ENCODE data around the gene KCNK4.

DNA sequence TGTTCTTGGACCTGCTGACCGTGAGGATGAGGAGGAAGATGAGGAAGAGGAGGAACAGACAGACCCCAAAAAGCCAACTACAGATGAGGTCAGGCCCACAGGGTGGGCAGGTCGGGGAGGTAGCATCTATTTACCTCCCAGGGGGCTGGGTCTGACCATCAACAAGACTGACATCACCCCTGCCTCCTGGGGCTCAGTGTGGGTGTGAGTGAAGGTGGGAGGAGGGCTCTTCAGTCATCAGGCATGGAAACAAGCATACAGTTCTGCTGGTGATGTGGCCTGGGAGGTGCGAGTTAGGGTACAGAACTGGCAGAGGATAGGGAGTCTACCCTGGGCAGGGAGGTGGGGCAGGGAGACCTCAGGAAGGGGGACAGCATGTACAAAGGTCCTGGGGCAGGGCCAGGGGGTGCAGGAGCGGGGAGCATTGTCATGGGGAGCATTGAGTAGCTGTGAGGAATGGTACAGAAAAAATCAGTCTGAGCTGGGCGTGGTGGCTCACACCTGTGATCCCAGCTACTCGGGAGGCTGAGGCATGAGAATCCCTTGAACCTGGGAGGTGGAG is 30.9 kb upstream of the KCNK4 start:
- TF ChIP-seq, protein P1, sequence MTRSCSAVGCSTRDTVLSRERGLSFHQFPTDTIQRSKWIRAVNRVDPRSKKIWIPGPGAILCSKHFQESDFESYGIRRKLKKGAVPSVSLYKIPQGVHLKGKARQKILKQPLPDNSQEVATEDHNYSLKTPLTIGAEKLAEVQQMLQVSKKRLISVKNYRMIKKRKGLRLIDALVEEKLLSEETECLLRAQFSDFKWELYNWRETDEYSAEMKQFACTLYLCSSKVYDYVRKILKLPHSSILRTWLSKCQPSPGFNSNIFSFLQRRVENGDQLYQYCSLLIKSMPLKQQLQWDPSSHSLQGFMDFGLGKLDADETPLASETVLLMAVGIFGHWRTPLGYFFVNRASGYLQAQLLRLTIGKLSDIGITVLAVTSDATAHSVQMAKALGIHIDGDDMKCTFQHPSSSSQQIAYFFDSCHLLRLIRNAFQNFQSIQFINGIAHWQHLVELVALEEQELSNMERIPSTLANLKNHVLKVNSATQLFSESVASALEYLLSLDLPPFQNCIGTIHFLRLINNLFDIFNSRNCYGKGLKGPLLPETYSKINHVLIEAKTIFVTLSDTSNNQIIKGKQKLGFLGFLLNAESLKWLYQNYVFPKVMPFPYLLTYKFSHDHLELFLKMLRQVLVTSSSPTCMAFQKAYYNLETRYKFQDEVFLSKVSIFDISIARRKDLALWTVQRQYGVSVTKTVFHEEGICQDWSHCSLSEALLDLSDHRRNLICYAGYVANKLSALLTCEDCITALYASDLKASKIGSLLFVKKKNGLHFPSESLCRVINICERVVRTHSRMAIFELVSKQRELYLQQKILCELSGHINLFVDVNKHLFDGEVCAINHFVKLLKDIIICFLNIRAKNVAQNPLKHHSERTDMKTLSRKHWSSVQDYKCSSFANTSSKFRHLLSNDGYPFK (CRISPR knock-in tag; IDR thresholded peaks at IDR 0.05; ENCODE audit: borderline replicate concordance): no peak
- TF ChIP-seq, protein P2, sequence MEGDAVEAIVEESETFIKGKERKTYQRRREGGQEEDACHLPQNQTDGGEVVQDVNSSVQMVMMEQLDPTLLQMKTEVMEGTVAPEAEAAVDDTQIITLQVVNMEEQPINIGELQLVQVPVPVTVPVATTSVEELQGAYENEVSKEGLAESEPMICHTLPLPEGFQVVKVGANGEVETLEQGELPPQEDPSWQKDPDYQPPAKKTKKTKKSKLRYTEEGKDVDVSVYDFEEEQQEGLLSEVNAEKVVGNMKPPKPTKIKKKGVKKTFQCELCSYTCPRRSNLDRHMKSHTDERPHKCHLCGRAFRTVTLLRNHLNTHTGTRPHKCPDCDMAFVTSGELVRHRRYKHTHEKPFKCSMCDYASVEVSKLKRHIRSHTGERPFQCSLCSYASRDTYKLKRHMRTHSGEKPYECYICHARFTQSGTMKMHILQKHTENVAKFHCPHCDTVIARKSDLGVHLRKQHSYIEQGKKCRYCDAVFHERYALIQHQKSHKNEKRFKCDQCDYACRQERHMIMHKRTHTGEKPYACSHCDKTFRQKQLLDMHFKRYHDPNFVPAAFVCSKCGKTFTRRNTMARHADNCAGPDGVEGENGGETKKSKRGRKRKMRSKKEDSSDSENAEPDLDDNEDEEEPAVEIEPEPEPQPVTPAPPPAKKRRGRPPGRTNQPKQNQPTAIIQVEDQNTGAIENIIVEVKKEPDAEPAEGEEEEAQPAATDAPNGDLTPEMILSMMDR (CRISPR knock-in tag; IDR thresholded peaks at IDR 0.05): no peak
- TF ChIP-seq SUZ12 (IDR thresholded peaks at IDR 0.05; ENCODE audit: low read depth, low read length) (no peak), NKX3-1 (CRISPR knock-in tag; IDR thresholded peaks at IDR 0.05) (no peak)
- TF ChIP-seq, protein P3, sequence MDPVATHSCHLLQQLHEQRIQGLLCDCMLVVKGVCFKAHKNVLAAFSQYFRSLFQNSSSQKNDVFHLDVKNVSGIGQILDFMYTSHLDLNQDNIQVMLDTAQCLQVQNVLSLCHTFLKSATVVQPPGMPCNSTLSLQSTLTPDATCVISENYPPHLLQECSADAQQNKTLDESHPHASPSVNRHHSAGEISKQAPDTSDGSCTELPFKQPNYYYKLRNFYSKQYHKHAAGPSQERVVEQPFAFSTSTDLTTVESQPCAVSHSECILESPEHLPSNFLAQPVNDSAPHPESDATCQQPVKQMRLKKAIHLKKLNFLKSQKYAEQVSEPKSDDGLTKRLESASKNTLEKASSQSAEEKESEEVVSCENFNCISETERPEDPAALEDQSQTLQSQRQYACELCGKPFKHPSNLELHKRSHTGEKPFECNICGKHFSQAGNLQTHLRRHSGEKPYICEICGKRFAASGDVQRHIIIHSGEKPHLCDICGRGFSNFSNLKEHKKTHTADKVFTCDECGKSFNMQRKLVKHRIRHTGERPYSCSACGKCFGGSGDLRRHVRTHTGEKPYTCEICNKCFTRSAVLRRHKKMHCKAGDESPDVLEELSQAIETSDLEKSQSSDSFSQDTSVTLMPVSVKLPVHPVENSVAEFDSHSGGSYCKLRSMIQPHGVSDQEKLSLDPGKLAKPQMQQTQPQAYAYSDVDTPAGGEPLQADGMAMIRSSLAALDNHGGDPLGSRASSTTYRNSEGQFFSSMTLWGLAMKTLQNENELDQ (CRISPR knock-in tag; IDR thresholded peaks at IDR 0.05; ENCODE audit: borderline replicate concordance): no peak
- TF ChIP-seq, protein P4, sequence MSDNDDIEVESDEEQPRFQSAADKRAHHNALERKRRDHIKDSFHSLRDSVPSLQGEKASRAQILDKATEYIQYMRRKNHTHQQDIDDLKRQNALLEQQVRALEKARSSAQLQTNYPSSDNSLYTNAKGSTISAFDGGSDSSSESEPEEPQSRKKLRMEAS (IDR thresholded peaks at IDR 0.05): no peak

All from HepG2 (cell line).